OCI-LY7 (cell line): ENCODE measurements around the gene PTPRQ. TPM values are rescaled to one million over a fixed set of nuclear protein-coding genes. Genes with fewer than 3 reads are reported as not detected.

Experiments used
- BruUV-seq: library from RNA; stranded (reverse); fragments of 400-500 nt; replicated peaks from 2 replicates; lab custom pipeline; 2021; lab: Mats Ljungman, UMichigan
- CTCF ChIA-PET: fragments of 300-600 bp; sonication (Branson Sonifier 250); formaldehyde crosslinking; loops from one replicate; lab custom pipeline; 2022; ENCODE audit warnings: antibody characterized with exemption; ENCODE audit not compliant: unreplicated experiment; lab: Charles Lee
- POLR2A ChIA-PET: fragments of 300-600 bp; sonication (Branson Sonifier 250); formaldehyde crosslinking; loops from one replicate; lab custom pipeline; 2022; ENCODE audit warnings: antibody characterized with exemption; lab: Charles Lee
- DNase-seq: peaks from one replicate; pipeline ENCODE4 v3.0.0-alpha.2; 2015; ENCODE audit warnings: low spot score
- H2AFZ ChIP-seq: fragments of 200-600 bp; sonication (generic), shearing (Covaris generic); 2 replicates; pipeline ENCODE4 v1.6.1; 2014; ENCODE audit warnings: mild to moderate bottlenecking, antibody characterized with exemption, low read length, moderate library complexity
- H3K27ac ChIP-seq: fragments of 200-600 bp; sonication (generic); 2 replicates; pipeline ENCODE4 v1.5.1; 2014; ENCODE audit warnings: mixed run types, low read depth, mild to moderate bottlenecking, moderate library complexity, low read length, inconsistent platforms; ENCODE audit not compliant: poor library complexity, severe bottlenecking
- H3K36me3 ChIP-seq: fragments of 200-600 bp; sonication (generic); 2 replicates; pipeline ENCODE4 v1.6.1; 2014; ENCODE audit warnings: mild to moderate bottlenecking, antibody characterized with exemption, low read length, moderate library complexity, mixed read lengths; ENCODE audit not compliant: insufficient read depth
- H3K4me1 ChIP-seq: fragments of 200-600 bp; sonication (generic); 2 replicates; pipeline ENCODE4 v1.5.1; 2014; ENCODE audit warnings: mild to moderate bottlenecking, low read length; ENCODE audit not compliant: insufficient read depth, poor library complexity, severe bottlenecking
- H3K4me2 ChIP-seq: fragments of 200-600 bp; sonication (generic); 2 replicates; pipeline ENCODE4 v1.6.1; 2014; ENCODE audit warnings: mild to moderate bottlenecking, low read length
- H3K4me3 ChIP-seq: fragments of 200-600 bp; sonication (generic); 2 replicates; pipeline ENCODE4 v1.5.1; 2014; ENCODE audit warnings: mild to moderate bottlenecking, low read depth, low read length; ENCODE audit not compliant: poor library complexity, severe bottlenecking
- H3K79me2 ChIP-seq: fragments of 200-600 bp; sonication (generic); 2 replicates; pipeline ENCODE4 v1.6.1; 2016; ENCODE audit warnings: low read depth, mild to moderate bottlenecking, low read length, moderate library complexity, mixed read lengths; ENCODE audit not compliant: insufficient read depth
- H3K9me2 ChIP-seq: fragments of 200-600 bp; sonication (generic); 2 replicates; pipeline ENCODE4 v1.6.1; 2016; ENCODE audit warnings: mild to moderate bottlenecking, low read length, mixed read lengths; ENCODE audit not compliant: insufficient read depth
- H3K9me3 ChIP-seq: fragments of 200-600 bp; sonication (generic); 2 replicates; pipeline ENCODE4 v1.6.1; 2014; ENCODE audit warnings: mild to moderate bottlenecking, mixed run types, low read length, mixed read lengths
- H4K20me1 ChIP-seq: fragments of 200-600 bp; sonication (generic); 2 replicates; pipeline ENCODE4 v1.6.1; 2014; ENCODE audit warnings: mild to moderate bottlenecking, antibody characterized with exemption, low read length, moderate library complexity, mixed read lengths; ENCODE audit not compliant: insufficient read depth
- CTCF ChIP-seq: fragments of 200-600 bp; sonication (generic); conservative IDR thresholded peaks from 2 replicates; pipeline ENCODE4 v1.5.1; 2014; ENCODE audit warnings: mild to moderate bottlenecking, antibody characterized with exemption, low read length, moderate library complexity, mixed read lengths
- EZH2phosphoT487 ChIP-seq: fragments of 200-600 bp; sonication (generic); IDR thresholded peaks from 2 replicates; pipeline ENCODE4 v1.6.1; 2018; ENCODE audit warnings: low read depth, borderline replicate concordance, mild to moderate bottlenecking, mixed run types, antibody characterized with exemption, low read length, moderate library complexity, mixed read lengths
- intact Hi-C: fragments of 100-400 bp; cut with micrococcal nuclease; formaldehyde crosslinking; loops from one replicate; pipeline ENCODE4 v1.10.0; 2022; ENCODE audit not compliant: unreplicated experiment
- total RNA-seq, 2 experiments: library from RNA; depleted of rRNA in 1 of 2; stranded (reverse); fragments of >200 nt in 1 of 2; shearing (Covaris generic) in 1 of 2; gene quantifications; 2 replicates each; pipeline ENCODE4 v1.2.3, GENCODE V29; 2014 to 2022

The PTPRQ gene
- total RNA-seq, 2 experiments from 2014 or later, result not detected

- Histone ChIP-seq H3K27ac (no peak overlapping the region), H3K36me3 (no peaks in the 10 kb centered on the region), H2AFZ (no peak overlapping the region), H3K9me3 (no peaks in the 10 kb centered on the region), H3K79me2 (no peaks in the 10 kb centered on the region), H3K9me2 (no peaks in the 10 kb centered on the region), H3K4me1 (peaks cover 14% of the 10 kb centered on the region), H4K20me1 (no peaks in the 10 kb centered on the region), H3K4me2 (0 out of 2 replicates have a peak overlapping the region, but pooled peaks have one; percentile 15), H3K4me3 (no peak overlapping the region)
- CTCF ChIA-PET, result no interaction called here
- TF ChIP-seq CTCF (no peak), EZH2phosphoT487 (no peak)
- BruUV-seq, result no TSS peak
- peak; percentile 17 for DNase-seq
- POLR2A ChIA-PET, result interaction anchor here (0.5 to 1.5 kb wide), 4 partner anchors 9 to 686 kb away, joined by 3 to 5 read pairs (median 4); no protein-coding TSS in a partner anchor
- intact Hi-C loops, result no loop called here
Observed at GRCh38 chr12:80559766-80560165, 115.7 kb downstream of the PTPRQ start.

DNA sequence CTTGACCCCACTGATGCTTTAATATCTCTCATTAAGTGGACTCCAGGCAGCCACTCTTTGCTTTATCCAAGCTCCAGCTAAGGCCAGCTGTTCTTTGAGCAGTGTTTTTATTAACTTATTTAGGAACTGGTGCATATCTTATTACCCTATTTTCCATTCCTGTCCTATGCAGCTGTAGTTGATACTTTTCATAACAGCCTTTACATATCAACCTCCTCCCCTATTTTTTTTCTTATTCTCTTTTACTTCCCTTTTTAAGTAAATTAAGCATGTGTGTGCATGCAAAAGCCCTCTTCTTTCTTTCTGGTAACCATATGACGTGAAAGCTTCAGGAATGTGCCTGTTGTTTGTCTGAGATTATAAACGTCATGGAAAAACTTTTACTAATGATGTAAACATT, 121.2 kb downstream of the PTPRQ start:
- intact Hi-C loops, result no loop called here
- POLR2A ChIA-PET, result interaction anchor here (0.9 kb wide), 1 partner anchor 34 kb away, joined by 3 read pairs; no protein-coding TSS in a partner anchor
- H2AFZ ChIP-seq, result peak overlapping the region; percentile 52; the same call in 1 of the 2 replicates
- H3K27ac ChIP-seq, result no peak overlapping the region
- H4K20me1 ChIP-seq, result no peaks in the 10 kb centered on the region
- H3K36me3 ChIP-seq, result no peaks in the 10 kb centered on the region
- H3K4me1 ChIP-seq, result peaks cover 7% of the 10 kb centered on the region
- H3K9me3 ChIP-seq, result no peaks in the 10 kb centered on the region
- H3K4me2 ChIP-seq, result no peak overlapping the region
- TF ChIP-seq CTCF (no peak), EZH2phosphoT487 (no peak)
- no peaks in the 10 kb centered on the region for H3K79me2 ChIP-seq
- no peaks in the 10 kb centered on the region for H3K9me2 ChIP-seq
- BruUV-seq, result no TSS peak
- peak; percentile 38 for DNase-seq
- H3K4me3 ChIP-seq, result no peak overlapping the region
- CTCF ChIA-PET, result no interaction called here

DNA sequence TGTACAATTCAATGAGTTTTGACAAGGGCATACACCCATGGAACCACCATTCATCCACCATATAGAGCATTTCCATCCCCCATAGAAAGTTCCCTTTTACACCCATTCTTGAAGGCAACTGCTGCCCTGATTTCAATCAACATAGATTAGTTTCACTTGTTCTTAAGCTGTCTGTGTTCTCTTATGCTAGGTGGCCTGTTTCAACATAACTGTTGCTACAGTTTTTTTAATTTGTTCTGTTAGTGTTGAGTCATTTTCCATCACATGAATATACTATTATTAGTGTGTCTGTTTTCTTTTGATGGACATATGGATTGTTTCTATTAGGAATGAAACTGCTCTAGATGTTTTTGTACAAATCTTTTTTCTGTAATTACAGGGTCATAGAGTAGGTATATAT, 123.4 kb downstream of the PTPRQ start:
- no peak overlapping the region for H3K4me3 ChIP-seq
- no peak for DNase-seq
- no peaks in the 10 kb centered on the region for H3K9me3 ChIP-seq
- H3K36me3 ChIP-seq, result no peaks in the 10 kb centered on the region
- intact Hi-C loops, result no loop called here
- no peak overlapping the region for H3K4me2 ChIP-seq
- peaks cover 3% of the 10 kb centered on the region for H3K4me1 ChIP-seq
- H4K20me1 ChIP-seq, result no peaks in the 10 kb centered on the region
- H3K79me2 ChIP-seq, result no peaks in the 10 kb centered on the region
- H2AFZ ChIP-seq, result no peak overlapping the region
- ChIA-PET CTCF (no interaction called here), POLR2A (no interaction called here)
- no peak for TF ChIP-seq CTCF
- no peak for TF ChIP-seq EZH2phosphoT487
- H3K9me2 ChIP-seq, result no peaks in the 10 kb centered on the region
- H3K27ac ChIP-seq, result no peak overlapping the region
- BruUV-seq, result no TSS peak
